OCI-M1 (cell line): Measurements from ENCODE around the gene GPR156.
"Not testable (repeated sequence)": the region's sequence is repeated elsewhere in the genome, so short reads cannot be mapped to it uniquely, and the experiment has no call there.

ENCODE experiments used
- DNase-seq: peaks from one replicate; lab custom pipeline; 2025; lab: John Stamatoyannopoulos, UW

The GPR156 gene

GRCh38 chr3:120274739-120275167 is 10.3 kb downstream of the GPR156 start:
- DNase-seq, result no peak

- no peak for DNase-seq
These were observed 12.7 kb downstream of the GPR156 start for GRCh38 chr3:120272286-120272685.

- no peak for DNase-seq
These were observed 19.0 kb downstream of the GPR156 start for GRCh38 chr3:120265989-120266388.

GRCh38 chr3:120264963-120265362 is 20.1 kb downstream of the GPR156 start:
- no peak for DNase-seq

- no peak for DNase-seq
These were observed 21.2 kb downstream of the GPR156 start for GRCh38 chr3:120263792-120264191.

- DNase-seq, result peak; percentile 12
These were observed 27.0 kb downstream of the GPR156 start for GRCh38 chr3:120258009-120258408.

GRCh38 chr3:120245386-120245785 is 39.6 kb downstream of the GPR156 start:
- no peak for DNase-seq

GRCh38 chr3:120244834-120245225 is 40.2 kb downstream of the GPR156 start:
- DNase-seq, result peak; percentile 23

- no peak for DNase-seq
These were observed 45.4 kb downstream of the GPR156 start for GRCh38 chr3:120239644-120240043.

- no peak for DNase-seq
These were observed 57.2 kb downstream of the GPR156 start for GRCh38 chr3:120227710-120228347.

- DNase-seq, result no peak
These were observed 60.8 kb downstream of the GPR156 start for GRCh38 chr3:120224237-120224636.

- no peak for DNase-seq
These were observed 66.0 kb downstream of the GPR156 start for GRCh38 chr3:120218981-120219380.

- DNase-seq, result not testable (repeated sequence)
These were observed 68.4 kb downstream of the GPR156 start for GRCh38 chr3:120216633-120217032.

- DNase-seq, result no peak
These were observed 70.8 kb downstream of the GPR156 start for GRCh38 chr3:120214176-120214575.

- DNase-seq, result no peak
These were observed 72.5 kb downstream of the GPR156 start for GRCh38 chr3:120212505-120212904.

GRCh38 chr3:120209425-120209824 is 75.6 kb downstream of the GPR156 start:
- DNase-seq, result no peak

GRCh38 chr3:120204338-120204737 is 80.7 kb downstream of the GPR156 start:
- no peak for DNase-seq

GRCh38 chr3:120203621-120204020 is 81.4 kb downstream of the GPR156 start:
- DNase-seq, result no peak

- DNase-seq, result no peak
These were observed 82.0 kb downstream of the GPR156 start for GRCh38 chr3:120203016-120203415.

GRCh38 chr3:120202363-120202762 is 82.7 kb downstream of the GPR156 start:
- no peak for DNase-seq

- DNase-seq, result no peak
These were observed 84.4 kb downstream of the GPR156 start for GRCh38 chr3:120200493-120201235.

GRCh38 chr3:120198305-120198878 is 86.6 kb downstream of the GPR156 start:
- DNase-seq, result peak; percentile 60

- no peak for DNase-seq
These were observed 88.2 kb downstream of the GPR156 start for GRCh38 chr3:120196812-120197211.
